K562 treated with DMSO at 1 percent for 12 hours (cell line): ENCODE measurements around the gene NOTCH3. TPM values are rescaled to one million over a fixed set of nuclear protein-coding genes. Genes with fewer than 3 reads are reported as not detected.

Source experiments
- total RNA-seq: library from RNA; unstranded; fragments of 300-600 nt; gene quantifications from 2 replicates; pipeline ENCODE4 v1.2.3, GENCODE V29; 2022; ENCODE audit not compliant: insufficient read depth

Gene NOTCH3
- 0.15 TPM in 1 of 2 replicates, not detected in the other for total RNA-seq

GRCh38 chr19:15200553-15201364 lies at the start of gene NOTCH3:
TSS of gene NOTCH3 (minus strand) at chr19:15200995. CDS start at chr19:15200905, 90 bp downstream.

Other genes starting within 250 kb of the NOTCH3 start
- gene SLC1A6, start 221.1 kb downstream of the NOTCH3 start, total RNA-seq: not detected in 2 replicates
- 0.25 TPM in 1 of 2 replicates, not detected in the other for gene CASP14, start 151.5 kb downstream of the NOTCH3 start, total RNA-seq
- not detected in 2 replicates for gene OR1I1, start 118.8 kb downstream of the NOTCH3 start, total RNA-seq
- gene SYDE1, start 93.6 kb downstream of the NOTCH3 start, total RNA-seq: not detected in 2 replicates
- gene EPHX3, start 31.5 kb upstream of the NOTCH3 start, total RNA-seq: not detected in 2 replicates
- 23.0 and 66.1 TPM in 2 replicates for gene BRD4, start 131.5 kb upstream of the NOTCH3 start, total RNA-seq
- 10.3 and 25.1 TPM in 2 replicates for gene AKAP8, start 178.8 kb upstream of the NOTCH3 start, total RNA-seq
- gene AKAP8L, start 218.0 kb upstream of the NOTCH3 start, total RNA-seq: 82.3 and 115 TPM in 2 replicates
- gene WIZ, start 249.0 kb upstream of the NOTCH3 start, total RNA-seq: 8.5 and 19.7 TPM in 2 replicates